ENCODE results near the gene SRC.

- TF ChIP-seq CTCF (IDR thresholded peaks at IDR 0.05; ENCODE audit: low read length), result no peak
- TF ChIP-seq EZH2 (IDR thresholded peaks at IDR 0.05; ENCODE audit: borderline replicate concordance, low read length), result no peak
Observed at GRCh38 chr20:37393863-37394542, 48.1 kb downstream of the SRC start.

All from OCI-LY1 (cell line).